ENCODE data around the gene ACOX3.
"Not testable (repeated sequence)": the region's sequence is repeated elsewhere in the genome, so short reads cannot be mapped to it uniquely, and the experiment has no call there.

Gene ACOX3

GRCh38 chr4:8440492-8441311 is at the start of gene ACOX3, which contains the start of gene TRMT44:
Gene ACOX3 (minus strand): TSS chr4:8440723. CDS start chr4:8416521, 24,202 bp downstream.
Gene TRMT44 (plus strand): TSS chr4:8440777. CDS start chr4:8440823, 46 bp downstream.
- DNase-seq (ENCODE audit: low read depth): peak; percentile 87

- no peak for DNase-seq (ENCODE audit: low read depth)
These were observed 48.4 kb upstream of the ACOX3 start for GRCh38 chr4:8488791-8489369.

GRCh38 chr4:8486643-8487042 is 46.1 kb upstream of the ACOX3 start:
- not testable (repeated sequence) for DNase-seq (ENCODE audit: low read depth)

GRCh38 chr4:8480221-8480620 is 39.7 kb upstream of the ACOX3 start:
- no peak for DNase-seq (ENCODE audit: low read depth)

- DNase-seq (ENCODE audit: low read depth): no peak
These were observed 38.5 kb upstream of the ACOX3 start for GRCh38 chr4:8478801-8479744.

GRCh38 chr4:8478371-8478770 is 37.8 kb upstream of the ACOX3 start:
- DNase-seq (ENCODE audit: low read depth): no peak

- DNase-seq (ENCODE audit: low read depth): no peak
These were observed 37.2 kb upstream of the ACOX3 start for GRCh38 chr4:8477676-8478075.

- DNase-seq (ENCODE audit: low read depth): no peak
These were observed 36.6 kb upstream of the ACOX3 start for GRCh38 chr4:8477095-8477635.

- no peak for DNase-seq (ENCODE audit: low read depth)
These were observed 35.4 kb upstream of the ACOX3 start for GRCh38 chr4:8475751-8476575.

- DNase-seq (ENCODE audit: low read depth): no peak
These were observed 34.3 kb upstream of the ACOX3 start for GRCh38 chr4:8474856-8475255.

- no peak for DNase-seq (ENCODE audit: low read depth)
These were observed 33.5 kb upstream of the ACOX3 start for GRCh38 chr4:8473920-8474590.

GRCh38 chr4:8473198-8473919 is 32.8 kb upstream of the ACOX3 start:
- DNase-seq (ENCODE audit: low read depth): no peak

GRCh38 chr4:8472689-8473197 is 32.2 kb upstream of the ACOX3 start:
- DNase-seq (ENCODE audit: low read depth): no peak

- DNase-seq (ENCODE audit: low read depth): no peak
These were observed 31.7 kb upstream of the ACOX3 start for GRCh38 chr4:8472158-8472688.

- no peak for DNase-seq (ENCODE audit: low read depth)
These were observed 30.8 kb upstream of the ACOX3 start for GRCh38 chr4:8471211-8471875.

GRCh38 chr4:8470451-8471024 is 30.0 kb upstream of the ACOX3 start:
- DNase-seq (ENCODE audit: low read depth): no peak

- no peak for DNase-seq (ENCODE audit: low read depth)
These were observed 29.0 kb upstream of the ACOX3 start for GRCh38 chr4:8469550-8469949.

- DNase-seq (ENCODE audit: low read depth): no peak
These were observed 28.4 kb upstream of the ACOX3 start for GRCh38 chr4:8468746-8469535.
